Measurements from ENCODE around the gene TNRC6C. TPM values are rescaled to one million over a fixed set of nuclear protein-coding genes. Genes with fewer than 3 reads are reported as not detected.

The TNRC6C gene
- total RNA-seq, 1 donor from 2014 or later = 25.8 TPM

DNA sequence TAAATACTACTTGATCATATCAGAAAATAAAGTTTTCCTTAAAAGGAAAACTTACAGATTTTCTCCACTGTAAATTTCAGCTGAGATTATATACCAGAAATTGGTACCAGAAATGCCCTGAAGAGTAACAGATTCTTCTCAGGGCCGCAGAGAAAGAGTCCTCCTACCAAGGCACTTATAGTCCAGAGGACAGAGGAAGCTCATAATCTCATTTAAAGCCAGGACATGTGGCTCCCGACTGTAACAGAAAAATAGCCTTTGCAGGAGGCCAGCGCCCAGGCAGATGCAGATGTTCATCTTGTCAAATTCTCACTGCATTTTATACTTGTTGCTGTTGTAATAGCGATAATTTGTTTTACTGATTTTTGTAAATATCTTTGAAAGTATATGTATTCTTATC is 43.7 kb downstream of the TNRC6C start:
- Histone ChIP-seq H3K4me3 (no peak overlapping the region), H3K4me1 (peaks cover 0 to 25% of the 10 kb centered on the region in 2 donors), H3K9me3 (no peaks in the 10 kb centered on the region), H3K36me3 (peaks cover 0 to 4% of the 10 kb centered on the region in 2 donors), H3K27me3 (no peaks in the 10 kb centered on the region), H3K27ac (no peak overlapping the region)
- intact Hi-C loops (cut with DNase I) = no loop called here
- no peak for DNase-seq (ENCODE audit: low spot score in 2 of 2)
- TF ChIP-seq CTCF (IDR thresholded peaks at IDR 0.05) = no peak

DNA sequence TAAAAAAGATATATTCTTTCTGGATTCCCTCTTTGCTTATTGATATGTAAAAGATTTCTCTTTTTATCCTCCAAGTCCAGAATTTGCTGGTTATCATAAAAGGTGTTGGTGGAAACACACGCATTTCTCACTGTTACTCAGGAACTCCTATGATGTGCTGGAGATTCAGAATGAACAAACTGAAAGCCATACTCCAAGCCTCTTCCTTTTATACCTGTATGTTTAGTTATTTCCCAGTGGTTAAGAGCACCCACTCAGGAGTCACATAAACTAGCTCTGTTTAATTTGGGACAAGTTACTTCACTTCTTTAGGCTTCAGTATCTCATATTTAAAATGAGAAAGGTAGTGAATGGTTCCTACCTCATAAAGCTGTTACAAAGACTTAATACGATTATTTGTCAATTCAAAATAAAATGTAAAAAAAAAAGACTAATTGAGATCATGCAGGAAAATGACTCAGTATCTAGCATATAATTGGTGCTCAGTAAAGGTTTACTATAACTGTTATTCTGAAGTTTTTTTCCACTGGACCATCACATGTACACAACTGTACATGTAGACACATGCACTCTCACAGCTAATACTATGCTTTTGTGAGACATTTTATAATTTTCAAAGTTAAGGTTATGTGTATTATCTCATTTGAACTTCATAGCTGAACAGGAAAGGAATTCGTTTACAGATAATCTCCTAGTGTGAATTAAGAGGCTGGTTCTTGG is 47.1 kb downstream of the TNRC6C start:
- Histone ChIP-seq H3K9me3 (no peaks in the 10 kb centered on the region), H3K27ac (no peak overlapping the region), H3K27me3 (no peaks in the 10 kb centered on the region), H3K4me1 (peaks cover 0 to 9% of the 10 kb centered on the region in 2 donors), H3K36me3 (peaks cover 0 to 13% of the 10 kb centered on the region in 2 donors), H3K4me3 (no peak overlapping the region)
- no peak for TF ChIP-seq CTCF (IDR thresholded peaks at IDR 0.05)
- intact Hi-C loops (cut with DNase I) = no loop called here
- no peak for DNase-seq (ENCODE audit: low spot score in 2 of 2)

GRCh38 chr17:78006338-78006737 is 47.8 kb downstream of the TNRC6C start:
- H3K4me1 ChIP-seq = peaks cover 0 to 2% of the 10 kb centered on the region in 2 donors
- TF ChIP-seq CTCF (IDR thresholded peaks at IDR 0.05) = no peak
- intact Hi-C loops (cut with DNase I) = no loop called here
- no peak overlapping the region for H3K4me3 ChIP-seq
- no peaks in the 10 kb centered on the region for H3K27me3 ChIP-seq
- no peak for DNase-seq (ENCODE audit: low spot score in 2 of 2)
- H3K36me3 ChIP-seq = peaks cover 0 to 13% of the 10 kb centered on the region in 2 donors
- no peaks in the 10 kb centered on the region for H3K9me3 ChIP-seq
- H3K27ac ChIP-seq = no peak overlapping the region

GRCh38 chr17:78007647-78008046 is 49.1 kb downstream of the TNRC6C start:
- TF ChIP-seq CTCF (IDR thresholded peaks at IDR 0.05) = no peak
- intact Hi-C loops (cut with DNase I) = no loop called here
- no peaks in the 10 kb centered on the region for H3K27me3 ChIP-seq
- H3K4me3 ChIP-seq = no peak overlapping the region
- H3K9me3 ChIP-seq = no peaks in the 10 kb centered on the region
- H3K4me1 ChIP-seq = no peaks in the 10 kb centered on the region
- no peak overlapping the region for H3K27ac ChIP-seq
- peaks cover 0 to 13% of the 10 kb centered on the region in 2 donors for H3K36me3 ChIP-seq
- no peak for DNase-seq (ENCODE audit: low spot score in 2 of 2)

GRCh38 chr17:78010759-78011158 is 52.3 kb downstream of the TNRC6C start:
- H3K4me1 ChIP-seq = peaks cover 0 to 5% of the 10 kb centered on the region in 2 donors
- no peak overlapping the region for H3K27ac ChIP-seq
- no peaks in the 10 kb centered on the region for H3K9me3 ChIP-seq
- intact Hi-C loops (cut with DNase I) = no loop called here
- H3K4me3 ChIP-seq = no peak overlapping the region
- TF ChIP-seq CTCF (IDR thresholded peaks at IDR 0.05) = no peak
- H3K27me3 ChIP-seq = no peaks in the 10 kb centered on the region
- no peak for DNase-seq (ENCODE audit: low spot score in 2 of 2)
- H3K36me3 ChIP-seq = peaks cover 0 to 13% of the 10 kb centered on the region in 2 donors
